Adipocyte (in vitro differentiated cells): ENCODE results near the gene NOL9.

Experiments used
- DNase-seq: peaks from one replicate; pipeline ENCODE4 v3.0.0-alpha.2; 2015; ENCODE audit warnings: low read depth
- H3K27me3 ChIP-seq: replicated peaks from 2 replicates; pipeline ENCODE4 v1.7.0; 2013; ENCODE audit warnings: mild to moderate bottlenecking, low read length, moderate library complexity; ENCODE audit not compliant: control insufficient read depth, insufficient read depth
- H3K36me3 ChIP-seq: 2 replicates; pipeline ENCODE4 v1.7.0; 2013; ENCODE audit warnings: low read length, mild to moderate bottlenecking, moderate library complexity; ENCODE audit not compliant: control insufficient read depth, insufficient read depth, severe bottlenecking
- H3K4me1 ChIP-seq: 2 replicates; pipeline ENCODE4 v1.7.0; 2013; ENCODE audit warnings: mild to moderate bottlenecking, low read length, moderate library complexity; ENCODE audit not compliant: control insufficient read depth, insufficient read depth
- H3K4me3 ChIP-seq: 2 replicates; pipeline ENCODE4 v1.7.0; 2013; ENCODE audit warnings: mild to moderate bottlenecking, low read length, moderate library complexity
- H3K9ac ChIP-seq: 2 replicates; pipeline ENCODE4 v1.7.0; 2013; ENCODE audit warnings: mild to moderate bottlenecking, low read length, moderate library complexity
- H3K9me3 ChIP-seq: 2 replicates; pipeline ENCODE4 v1.7.0; 2013; ENCODE audit warnings: mild to moderate bottlenecking, low read length, moderate library complexity; ENCODE audit not compliant: control insufficient read depth

NOL9 gene

GRCh38 chr1:6534248-6534822 is 20.0 kb downstream of the NOL9 start:
- Histone ChIP-seq H3K4me3 (no peak overlapping the region), H3K36me3 (peaks cover 37% of the 10 kb centered on the region)
- no peak for DNase-seq

GRCh38 chr1:6531996-6532395 is 22.3 kb downstream of the NOL9 start:
- Histone ChIP-seq H3K4me1 (no peaks in the 10 kb centered on the region), H3K36me3 (peaks cover 53% of the 10 kb centered on the region), H3K9ac (no peak overlapping the region), H3K4me3 (no peak overlapping the region), H3K9me3 (no peaks in the 10 kb centered on the region), H3K27me3 (no peaks in the 10 kb centered on the region)
- DNase-seq, result no peak

More at GRCh38 chr1:6534248-6534822, 20.0 kb downstream of the NOL9 start:
- Histone ChIP-seq H3K9ac (no peak overlapping the region), H3K27me3 (no peaks in the 10 kb centered on the region), H3K4me1 (no peaks in the 10 kb centered on the region), H3K9me3 (no peaks in the 10 kb centered on the region)

- Histone ChIP-seq H3K27me3 (no peaks in the 10 kb centered on the region), H3K4me3 (no peak overlapping the region), H3K36me3 (peaks cover 65% of the 10 kb centered on the region), H3K4me1 (no peaks in the 10 kb centered on the region), H3K9me3 (no peaks in the 10 kb centered on the region), H3K9ac (no peak overlapping the region)
- DNase-seq, result no peak
These were observed 23.7 kb downstream of the NOL9 start for GRCh38 chr1:6530504-6531160.

GRCh38 chr1:6528492-6528891 is 25.8 kb downstream of the NOL9 start:
- Histone ChIP-seq H3K27me3 (no peaks in the 10 kb centered on the region), H3K4me3 (no peak overlapping the region), H3K36me3 (peaks cover 66% of the 10 kb centered on the region), H3K9ac (no peak overlapping the region), H3K9me3 (no peaks in the 10 kb centered on the region), H3K4me1 (no peaks in the 10 kb centered on the region)
- DNase-seq, result no peak

GRCh38 chr1:6526316-6526715 is 28.0 kb downstream of the NOL9 start:
- no peaks in the 10 kb centered on the region for H3K27me3 ChIP-seq
- H3K4me3 ChIP-seq, result no peak overlapping the region
- no peaks in the 10 kb centered on the region for H3K9me3 ChIP-seq
- H3K4me1 ChIP-seq, result no peaks in the 10 kb centered on the region
- peaks cover 44% of the 10 kb centered on the region for H3K36me3 ChIP-seq
- DNase-seq, result no peak
- H3K9ac ChIP-seq, result no peak overlapping the region

- Histone ChIP-seq H3K36me3 (peaks cover 27% of the 10 kb centered on the region), H3K9ac (no peak overlapping the region), H3K27me3 (no peaks in the 10 kb centered on the region), H3K4me1 (peaks cover 19% of the 10 kb centered on the region), H3K4me3 (no peak overlapping the region), H3K9me3 (no peaks in the 10 kb centered on the region)
- DNase-seq, result peak; percentile 59
These were observed 30.7 kb downstream of the NOL9 start for GRCh38 chr1:6523566-6523965.

GRCh38 chr1:6521536-6521935 is 32.8 kb downstream of the NOL9 start:
- Histone ChIP-seq H3K9ac (no peak overlapping the region), H3K27me3 (no peaks in the 10 kb centered on the region), H3K4me1 (peaks cover 19% of the 10 kb centered on the region), H3K9me3 (no peaks in the 10 kb centered on the region), H3K4me3 (no peak overlapping the region), H3K36me3 (peaks cover 15% of the 10 kb centered on the region)
- DNase-seq, result peak; percentile 14

- Histone ChIP-seq H3K4me1 (peaks cover 25% of the 10 kb centered on the region), H3K9me3 (no peaks in the 10 kb centered on the region), H3K27me3 (no peaks in the 10 kb centered on the region), H3K4me3 (peak overlapping the region; percentile 16), H3K9ac (no peak overlapping the region), H3K36me3 (peaks cover under 1% of the 10 kb centered on the region)
- DNase-seq, result peak; percentile 89
These were observed 34.2 kb downstream of the NOL9 start for GRCh38 chr1:6519935-6520671.

GRCh38 chr1:6519491-6519934 is 34.8 kb downstream of the NOL9 start:
- Histone ChIP-seq H3K27me3 (no peaks in the 10 kb centered on the region), H3K9ac (no peak overlapping the region), H3K4me1 (peaks cover 25% of the 10 kb centered on the region), H3K36me3 (no peaks in the 10 kb centered on the region), H3K4me3 (peak overlapping the region; percentile 16), H3K9me3 (no peaks in the 10 kb centered on the region)
- no peak for DNase-seq

- no peak overlapping the region for H3K9ac ChIP-seq
- no peaks in the 10 kb centered on the region for H3K36me3 ChIP-seq
- no peaks in the 10 kb centered on the region for H3K27me3 ChIP-seq
- no peak for DNase-seq
- peaks cover 25% of the 10 kb centered on the region for H3K4me1 ChIP-seq
- no peaks in the 10 kb centered on the region for H3K9me3 ChIP-seq
- no peak overlapping the region for H3K4me3 ChIP-seq
These were observed 36.9 kb downstream of the NOL9 start for GRCh38 chr1:6517435-6517851.

- Histone ChIP-seq H3K4me3 (no peak overlapping the region), H3K9ac (no peak overlapping the region), H3K27me3 (no peaks in the 10 kb centered on the region), H3K4me1 (peaks cover 23% of the 10 kb centered on the region), H3K36me3 (no peaks in the 10 kb centered on the region), H3K9me3 (no peaks in the 10 kb centered on the region)
- no peak for DNase-seq
These were observed 38.5 kb downstream of the NOL9 start for GRCh38 chr1:6515771-6516170.
